ENCODE measurements around the gene ITGAL. TPM values are rescaled to one million over a fixed set of nuclear protein-coding genes. Genes with fewer than 3 reads are reported as not detected.

Gene ITGAL
- total and polyA plus RNA-seq, 8 donors, result 2.9 to 60.2 (median 5.6) TPM

DNA sequence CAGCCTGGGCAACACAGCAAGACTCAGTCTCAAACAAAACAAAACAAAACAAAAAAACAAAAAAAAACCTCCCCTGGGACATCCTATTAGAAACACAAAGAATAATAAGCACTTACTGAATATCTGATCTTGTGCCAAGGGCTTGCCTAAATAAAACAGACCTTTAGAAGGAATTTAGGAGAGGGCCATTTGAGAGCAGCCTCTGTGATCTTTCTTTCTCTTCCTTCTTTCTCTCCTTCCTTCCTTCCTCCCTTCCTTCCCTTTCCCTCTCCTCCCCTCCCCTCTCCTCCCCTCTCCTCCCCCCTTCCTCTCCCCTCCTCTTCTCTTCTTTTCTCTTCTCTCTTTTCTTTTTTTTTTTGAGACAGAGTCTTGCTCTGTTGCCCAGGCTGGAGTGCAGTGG is 12.3 kb downstream of the ITGAL start:
- Histone ChIP-seq H3K9me3 (no peaks in the 10 kb centered on the region), H3K4me3 (no peak overlapping the region), H3K4me1 (no peaks in the 10 kb centered on the region), H3K27me3 (no peaks in the 10 kb centered on the region), H3K36me3 (peaks cover 0 to 91% of the 10 kb centered on the region in 2 donors), H3K27ac (no peak overlapping the region)
- intact Hi-C loops (cut with DNase I), result no loop called here
- TF ChIP-seq, protein P1, sequence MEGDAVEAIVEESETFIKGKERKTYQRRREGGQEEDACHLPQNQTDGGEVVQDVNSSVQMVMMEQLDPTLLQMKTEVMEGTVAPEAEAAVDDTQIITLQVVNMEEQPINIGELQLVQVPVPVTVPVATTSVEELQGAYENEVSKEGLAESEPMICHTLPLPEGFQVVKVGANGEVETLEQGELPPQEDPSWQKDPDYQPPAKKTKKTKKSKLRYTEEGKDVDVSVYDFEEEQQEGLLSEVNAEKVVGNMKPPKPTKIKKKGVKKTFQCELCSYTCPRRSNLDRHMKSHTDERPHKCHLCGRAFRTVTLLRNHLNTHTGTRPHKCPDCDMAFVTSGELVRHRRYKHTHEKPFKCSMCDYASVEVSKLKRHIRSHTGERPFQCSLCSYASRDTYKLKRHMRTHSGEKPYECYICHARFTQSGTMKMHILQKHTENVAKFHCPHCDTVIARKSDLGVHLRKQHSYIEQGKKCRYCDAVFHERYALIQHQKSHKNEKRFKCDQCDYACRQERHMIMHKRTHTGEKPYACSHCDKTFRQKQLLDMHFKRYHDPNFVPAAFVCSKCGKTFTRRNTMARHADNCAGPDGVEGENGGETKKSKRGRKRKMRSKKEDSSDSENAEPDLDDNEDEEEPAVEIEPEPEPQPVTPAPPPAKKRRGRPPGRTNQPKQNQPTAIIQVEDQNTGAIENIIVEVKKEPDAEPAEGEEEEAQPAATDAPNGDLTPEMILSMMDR (IDR thresholded peaks at IDR 0.05), result no peak
- no peak for DNase-seq
- no peak for ATAC-seq

GRCh38 chr16:30485818-30486436 is 13.4 kb downstream of the ITGAL start:
- Histone ChIP-seq H3K36me3 (peaks cover 0 to 92% of the 10 kb centered on the region in 2 donors), H3K27me3 (no peaks in the 10 kb centered on the region), H3K4me3 (no peak overlapping the region), H3K4me1 (no peaks in the 10 kb centered on the region), H3K27ac (no peak overlapping the region), H3K9me3 (no peaks in the 10 kb centered on the region)
- TF ChIP-seq, protein P1 (IDR thresholded peaks at IDR 0.05), result no peak
- intact Hi-C loops (cut with DNase I), result no loop called here
- DNase-seq (no peak), ATAC-seq (no peak)

DNA sequence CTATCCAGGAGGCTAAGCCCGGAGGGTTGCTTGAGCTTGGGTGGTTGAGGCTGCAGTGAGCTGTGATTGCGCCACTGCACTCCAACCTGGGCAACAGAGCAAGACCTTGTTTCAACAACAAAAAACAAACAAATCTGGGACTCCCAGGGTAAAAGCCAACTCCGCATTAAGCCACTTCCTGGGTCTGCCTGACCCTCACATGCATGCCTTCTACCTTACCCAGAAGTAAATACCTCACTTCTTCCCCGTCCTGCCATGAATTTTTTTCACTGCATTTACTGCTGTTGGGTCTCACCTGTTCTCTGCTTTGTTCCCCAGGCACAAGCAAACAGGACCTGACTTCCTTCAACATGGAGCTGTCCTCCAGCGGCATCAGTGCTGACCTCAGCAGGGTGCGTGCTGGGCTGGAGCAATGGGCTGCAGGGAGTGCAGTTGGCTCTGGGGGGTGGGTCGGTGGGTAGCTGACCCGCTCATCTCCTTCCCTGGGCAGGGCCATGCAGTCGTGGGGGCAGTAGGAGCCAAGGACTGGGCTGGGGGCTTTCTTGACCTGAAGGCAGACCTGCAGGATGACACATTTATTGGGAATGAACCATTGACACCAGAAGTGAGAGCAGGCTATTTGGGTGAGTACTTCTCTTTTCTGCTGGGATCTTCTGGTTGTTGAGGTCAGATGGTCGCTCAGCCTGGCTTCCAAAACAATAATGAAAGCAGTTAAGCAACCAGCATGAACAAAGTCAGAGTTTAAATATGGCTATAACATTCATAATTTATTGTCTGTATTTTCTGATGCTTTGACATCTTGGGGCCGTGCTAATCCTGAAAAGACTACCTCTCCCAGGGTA is 16.4 kb downstream of the ITGAL start:
- H3K4me1 ChIP-seq, result peaks cover 0 to 15% of the 10 kb centered on the region in 2 donors
- intact Hi-C loops (cut with DNase I), result no loop called here
- no peak overlapping the region for H3K27ac ChIP-seq
- H3K9me3 ChIP-seq, result no peaks in the 10 kb centered on the region
- TF ChIP-seq, protein P1 (IDR thresholded peaks at IDR 0.05), result no peak
- ATAC-seq (peak; percentile 66), DNase-seq (no peak)
- no peaks in the 10 kb centered on the region for H3K27me3 ChIP-seq
- H3K4me3 ChIP-seq, result no peak overlapping the region
- peaks cover 0 to 82% of the 10 kb centered on the region in 2 donors for H3K36me3 ChIP-seq

DNA sequence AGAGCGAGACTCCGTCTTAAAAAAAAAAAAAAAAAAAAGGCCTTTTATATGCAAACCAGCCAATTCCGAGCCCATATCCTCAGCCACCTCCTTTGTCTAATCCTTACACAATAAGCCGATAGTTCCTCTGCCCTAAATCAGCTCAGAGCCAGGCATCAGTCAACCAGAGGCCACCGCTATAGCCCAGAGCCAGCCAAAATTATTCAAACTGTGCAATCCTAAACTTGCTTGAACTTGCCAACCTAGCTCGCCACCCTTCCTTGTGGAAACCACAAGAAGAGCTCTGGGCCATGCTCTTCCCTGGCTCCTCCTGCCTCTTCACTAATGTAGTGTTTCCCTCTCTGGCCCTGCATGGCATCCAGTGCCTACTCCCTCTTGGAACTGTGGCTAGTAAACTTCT is 17.7 kb downstream of the ITGAL start:
- intact Hi-C loops (cut with DNase I), result no loop called here
- DNase-seq (no peak), ATAC-seq (no peak)
- Histone ChIP-seq H3K4me1 (peaks cover 0 to 15% of the 10 kb centered on the region in 2 donors), H3K27me3 (no peaks in the 10 kb centered on the region), H3K4me3 (no peak overlapping the region), H3K9me3 (no peaks in the 10 kb centered on the region), H3K27ac (no peak overlapping the region), H3K36me3 (peaks cover 0 to 84% of the 10 kb centered on the region in 2 donors)
- TF ChIP-seq, protein P1 (IDR thresholded peaks at IDR 0.05), result no peak

GRCh38 chr16:30491229-30491628 is 18.7 kb downstream of the ITGAL start:
- intact Hi-C loops (cut with DNase I), result no loop called here
- ATAC-seq (no peak), DNase-seq (no peak)
- Histone ChIP-seq H3K27me3 (no peaks in the 10 kb centered on the region), H3K36me3 (peaks cover 0 to 85% of the 10 kb centered on the region in 2 donors), H3K4me3 (no peak overlapping the region), H3K27ac (peak overlapping the region in 1 of 2 donors; percentile 57), H3K9me3 (no peaks in the 10 kb centered on the region), H3K4me1 (peaks cover 0 to 15% of the 10 kb centered on the region in 2 donors)
- TF ChIP-seq, protein P1 (IDR thresholded peaks at IDR 0.05), result no peak
